ES-I3 (cell line): ENCODE measurements around the gene PLA2G4E.

Source experiments
- H3K36me3 ChIP-seq: 2 replicates; pipeline ENCODE4 v1.6.1; 2013; ENCODE audit warnings: mild to moderate bottlenecking, low read length, control low read depth, moderate library complexity; ENCODE audit not compliant: insufficient read depth
- H3K4me1 ChIP-seq: 2 replicates; pipeline ENCODE4 v1.6.1; 2013; ENCODE audit warnings: mild to moderate bottlenecking, control low read depth, low read length; ENCODE audit not compliant: insufficient read depth
- H3K9ac ChIP-seq: 2 replicates; pipeline ENCODE4 v1.6.1; 2013; ENCODE audit warnings: low read depth, mild to moderate bottlenecking, low read length, moderate library complexity
- H3K9me3 ChIP-seq: 2 replicates; pipeline ENCODE4 v1.6.1; 2013; ENCODE audit warnings: mild to moderate bottlenecking, low read length, moderate library complexity; ENCODE audit not compliant: control insufficient read depth, insufficient read depth

PLA2G4E gene

GRCh38 chr15:42042602-42043400 lies 22.0 kb upstream of the PLA2G4E start:
- no peaks in the 10 kb centered on the region for H3K36me3 ChIP-seq
- H3K9ac ChIP-seq, result no peak overlapping the region
- H3K9me3 ChIP-seq, result no peaks in the 10 kb centered on the region
- H3K4me1 ChIP-seq, result no peaks in the 10 kb centered on the region

- Histone ChIP-seq H3K36me3 (no peaks in the 10 kb centered on the region), H3K9me3 (no peaks in the 10 kb centered on the region), H3K9ac (no peak overlapping the region), H3K4me1 (peaks cover 12% of the 10 kb centered on the region)
Observed at GRCh38 chr15:42038401-42038800, 17.6 kb upstream of the PLA2G4E start.

- Histone ChIP-seq H3K4me1 (peaks cover 12% of the 10 kb centered on the region), H3K36me3 (no peaks in the 10 kb centered on the region), H3K9me3 (no peaks in the 10 kb centered on the region), H3K9ac (no peak overlapping the region)
Observed at GRCh38 chr15:42037656-42038055, 16.8 kb upstream of the PLA2G4E start.

DNA sequence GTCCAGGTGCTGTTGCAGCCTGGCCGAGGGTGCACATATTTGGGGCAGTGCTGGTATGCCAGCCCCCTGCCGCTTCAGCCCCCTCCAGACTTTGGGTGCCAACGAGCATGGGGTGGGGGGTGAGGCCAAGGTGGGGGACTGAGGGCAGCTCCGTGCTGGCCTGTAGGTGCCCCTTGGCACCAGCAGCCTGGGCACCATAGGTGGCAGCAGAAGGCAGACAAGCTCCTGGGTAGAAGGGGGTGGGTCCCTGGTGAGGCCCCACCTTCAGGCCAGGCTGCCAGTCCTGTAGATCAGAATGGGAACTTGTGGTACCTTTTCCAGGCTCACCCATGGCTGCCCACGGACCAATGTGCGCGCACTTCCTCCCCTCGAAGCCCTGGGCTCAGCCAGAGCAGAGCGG lies 16.1 kb upstream of the PLA2G4E start:
- no peak overlapping the region for H3K9ac ChIP-seq
- no peaks in the 10 kb centered on the region for H3K9me3 ChIP-seq
- peaks cover 12% of the 10 kb centered on the region for H3K4me1 ChIP-seq
- no peaks in the 10 kb centered on the region for H3K36me3 ChIP-seq

DNA sequence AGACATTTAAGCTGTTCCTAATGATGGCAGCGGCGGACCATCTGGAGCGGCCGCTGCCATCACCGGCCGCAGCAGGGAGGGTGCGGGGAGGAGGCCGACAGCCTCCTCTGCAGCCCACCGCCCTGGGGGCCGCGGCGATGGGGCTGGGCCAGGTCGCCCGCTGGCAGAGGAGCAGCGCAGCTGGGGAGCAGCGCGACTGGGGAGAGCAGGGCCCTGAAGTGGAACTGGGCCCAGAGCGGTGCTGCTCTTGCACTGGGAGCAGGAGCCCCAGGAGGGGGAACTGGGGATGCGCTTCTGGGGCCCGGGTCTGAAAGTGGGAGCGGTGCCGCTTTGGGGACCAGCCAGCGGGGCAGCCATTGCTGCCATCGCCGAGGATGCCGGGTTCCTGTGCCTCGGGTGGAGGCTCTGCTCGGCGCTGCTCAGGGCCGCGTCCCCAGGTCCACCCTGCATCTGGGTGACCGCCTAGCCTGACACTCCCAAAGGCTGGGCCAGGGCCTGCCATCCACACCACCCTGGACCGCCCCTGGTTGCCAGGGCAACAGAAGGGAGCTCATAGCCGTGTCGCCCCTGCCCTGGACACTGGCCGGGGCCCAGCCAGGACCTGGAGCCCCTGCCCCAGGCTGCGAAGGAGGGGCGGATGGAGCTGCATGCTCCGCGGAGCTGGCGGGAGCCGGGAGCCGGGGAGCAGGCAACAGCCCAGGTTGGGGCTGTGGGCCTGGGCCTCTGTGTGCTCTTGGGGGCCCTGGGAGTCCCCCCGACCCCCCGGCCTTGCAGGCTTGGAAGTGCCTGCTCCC lies 15.5 kb upstream of the PLA2G4E start:
- Histone ChIP-seq H3K36me3 (no peaks in the 10 kb centered on the region), H3K9ac (no peak overlapping the region), H3K9me3 (0 out of 2 replicates have a peak, but pooled peaks cover 3% of the 10 kb centered on the region), H3K4me1 (peaks cover 12% of the 10 kb centered on the region)

DNA sequence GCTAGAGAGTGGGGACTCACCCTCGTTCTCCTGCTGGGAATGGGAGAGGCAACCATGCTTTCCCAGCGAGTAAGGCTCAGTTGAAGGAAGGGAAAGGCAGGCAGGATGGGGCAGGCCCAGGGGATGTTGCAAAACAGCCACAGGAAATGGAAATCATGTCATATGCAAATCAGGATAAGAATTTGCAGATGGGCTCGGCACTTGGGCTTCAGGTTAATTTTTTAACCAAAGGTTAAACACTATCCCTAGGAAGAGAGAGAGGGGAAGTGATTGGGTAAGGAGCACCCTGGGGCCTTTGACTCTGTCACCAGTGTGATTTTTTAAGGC lies 14.6 kb upstream of the PLA2G4E start:
- Histone ChIP-seq H3K9ac (no peak overlapping the region), H3K36me3 (no peaks in the 10 kb centered on the region), H3K4me1 (peaks cover 12% of the 10 kb centered on the region), H3K9me3 (0 out of 2 replicates have a peak, but pooled peaks cover 3% of the 10 kb centered on the region)

- H3K36me3 ChIP-seq, result no peaks in the 10 kb centered on the region
- peaks cover 12% of the 10 kb centered on the region for H3K4me1 ChIP-seq
- H3K9me3 ChIP-seq, result 0 out of 2 replicates have a peak, but pooled peaks cover 3% of the 10 kb centered on the region
- H3K9ac ChIP-seq, result no peak overlapping the region
Observed at GRCh38 chr15:42034628-42035434, 14.0 kb upstream of the PLA2G4E start.

- H3K4me1 ChIP-seq, result peaks cover 12% of the 10 kb centered on the region
- 0 out of 2 replicates have a peak, but pooled peaks cover 3% of the 10 kb centered on the region for H3K9me3 ChIP-seq
- no peak overlapping the region for H3K9ac ChIP-seq
- no peaks in the 10 kb centered on the region for H3K36me3 ChIP-seq
Observed at GRCh38 chr15:42033214-42033873, 12.5 kb upstream of the PLA2G4E start.

DNA sequence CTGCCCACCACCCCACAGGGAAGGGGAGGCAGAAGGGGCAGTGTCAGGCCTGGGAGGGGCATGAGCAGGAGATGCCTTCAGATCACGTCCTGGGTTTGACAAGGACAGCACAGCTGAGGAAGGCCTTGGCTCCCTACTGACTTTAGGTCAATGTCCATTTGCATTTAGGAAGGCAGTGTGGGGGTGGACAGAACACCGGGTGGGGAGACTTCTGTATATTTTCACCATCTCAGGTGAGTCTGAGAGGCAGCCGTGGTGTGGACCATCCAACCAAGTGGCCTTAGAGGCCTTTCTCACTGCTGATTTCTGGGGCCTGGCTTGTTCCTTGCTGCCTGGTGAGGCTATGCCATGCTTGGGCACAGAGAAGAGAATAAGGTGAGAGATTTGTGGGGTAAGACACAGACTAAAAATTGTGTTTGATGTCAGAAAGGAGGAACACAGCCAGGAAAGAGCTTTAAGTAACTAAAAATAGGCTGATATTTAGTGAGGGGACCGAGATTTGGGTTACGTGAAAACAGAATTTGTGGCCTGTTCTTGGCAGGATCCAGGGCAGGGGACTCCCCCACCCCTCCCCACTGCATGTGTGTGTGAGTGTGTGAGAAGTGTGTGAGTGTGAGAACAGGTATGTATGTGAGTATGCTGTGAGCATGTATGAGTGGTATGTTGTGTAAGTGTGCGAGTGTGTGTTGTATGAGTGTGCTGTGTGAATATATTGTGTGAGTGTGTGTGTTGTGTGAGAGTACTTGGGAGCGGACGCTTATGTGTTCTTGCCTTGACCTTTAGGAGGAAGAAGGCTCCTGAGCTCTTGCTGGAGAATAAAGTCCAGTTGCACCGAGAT lies 11.8 kb upstream of the PLA2G4E start:
- H3K9me3 ChIP-seq, result 0 out of 2 replicates have a peak, but pooled peaks cover 3% of the 10 kb centered on the region
- H3K9ac ChIP-seq, result no peak overlapping the region
- H3K4me1 ChIP-seq, result peaks cover 12% of the 10 kb centered on the region
- no peaks in the 10 kb centered on the region for H3K36me3 ChIP-seq

DNA sequence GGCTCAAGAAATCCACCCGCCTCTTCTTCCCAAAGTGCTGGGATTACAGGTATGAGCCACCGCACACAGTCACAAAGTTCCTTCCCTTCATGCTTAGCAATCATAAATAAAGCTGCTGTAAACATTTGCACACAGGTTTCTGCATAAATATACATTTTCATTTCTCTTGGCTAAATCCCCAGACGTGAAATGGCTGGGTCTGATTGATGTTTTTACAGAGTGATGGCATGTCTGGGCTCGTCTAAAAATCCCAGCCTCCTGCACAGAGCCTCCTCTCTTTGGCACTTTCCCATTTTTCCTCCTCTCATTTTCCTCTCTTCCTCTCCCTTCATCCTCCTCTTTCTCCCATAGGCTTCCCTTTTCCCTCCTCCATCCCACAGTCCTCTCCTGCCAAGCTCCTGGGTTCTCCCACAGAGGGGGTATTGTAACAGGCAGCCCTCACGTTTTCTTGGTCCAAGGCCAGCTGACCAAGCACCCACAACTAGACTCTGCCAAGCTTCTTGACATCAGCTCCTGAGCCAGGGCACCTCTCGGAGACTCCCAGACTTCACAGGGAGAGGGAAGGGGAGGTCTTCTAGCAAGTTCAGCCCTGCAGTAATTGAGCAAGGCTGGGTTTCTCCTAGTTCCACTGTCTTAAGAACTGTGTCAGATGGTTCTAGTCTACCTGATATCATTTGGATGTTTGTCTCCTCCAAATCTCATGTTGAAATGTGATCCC lies 10.5 kb upstream of the PLA2G4E start:
- Histone ChIP-seq H3K4me1 (peaks cover 12% of the 10 kb centered on the region), H3K36me3 (no peaks in the 10 kb centered on the region), H3K9ac (no peak overlapping the region), H3K9me3 (0 out of 2 replicates have a peak, but pooled peaks cover 3% of the 10 kb centered on the region)

DNA sequence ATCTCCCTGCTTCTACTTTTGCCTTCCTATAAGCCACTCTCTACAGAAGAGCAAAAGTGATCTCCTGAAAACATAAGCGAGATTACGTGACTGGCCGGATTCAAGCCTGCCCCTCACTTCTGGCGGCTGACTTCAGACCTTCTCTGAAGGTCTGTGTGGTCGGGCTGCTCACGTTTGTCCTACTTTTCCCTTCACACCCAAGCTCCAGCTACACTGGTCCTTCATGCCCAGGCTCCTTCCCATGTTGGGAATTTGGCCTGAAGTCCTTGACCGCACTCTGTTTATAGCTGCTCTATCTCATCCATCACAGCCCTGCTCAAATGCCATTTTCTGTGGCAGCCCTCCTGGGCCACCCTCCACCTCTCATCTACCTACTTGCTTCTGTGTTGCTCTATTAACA lies 6.7 kb upstream of the PLA2G4E start:
- H3K36me3 ChIP-seq, result no peaks in the 10 kb centered on the region
- H3K9me3 ChIP-seq, result peaks cover 9% of the 10 kb centered on the region
- H3K4me1 ChIP-seq, result no peaks in the 10 kb centered on the region
- no peak overlapping the region for H3K9ac ChIP-seq

DNA sequence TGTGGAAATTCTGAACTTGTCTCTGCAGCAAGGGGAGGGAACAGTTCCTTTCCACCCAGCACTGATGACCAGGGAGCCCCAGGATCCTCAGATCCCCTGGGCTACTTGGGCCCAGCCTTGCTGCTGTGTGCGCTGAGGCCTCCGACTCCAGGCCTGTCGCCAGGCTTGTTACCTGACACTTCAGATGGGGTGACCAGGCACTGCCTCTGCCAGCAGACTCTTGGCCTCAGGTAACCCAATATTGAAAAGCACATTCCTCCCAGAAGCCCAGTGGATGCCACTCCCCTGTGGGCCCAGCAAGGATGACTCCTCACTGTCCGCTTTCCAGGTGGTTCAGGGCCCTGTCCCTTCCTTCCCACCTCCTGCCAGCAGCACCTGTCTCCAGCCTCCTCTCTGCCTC lies 3.5 kb upstream of the PLA2G4E start:
- H3K9me3 ChIP-seq, result peaks cover 9% of the 10 kb centered on the region
- no peak overlapping the region for H3K9ac ChIP-seq
- H3K36me3 ChIP-seq, result no peaks in the 10 kb centered on the region
- H3K4me1 ChIP-seq, result no peaks in the 10 kb centered on the region

DNA sequence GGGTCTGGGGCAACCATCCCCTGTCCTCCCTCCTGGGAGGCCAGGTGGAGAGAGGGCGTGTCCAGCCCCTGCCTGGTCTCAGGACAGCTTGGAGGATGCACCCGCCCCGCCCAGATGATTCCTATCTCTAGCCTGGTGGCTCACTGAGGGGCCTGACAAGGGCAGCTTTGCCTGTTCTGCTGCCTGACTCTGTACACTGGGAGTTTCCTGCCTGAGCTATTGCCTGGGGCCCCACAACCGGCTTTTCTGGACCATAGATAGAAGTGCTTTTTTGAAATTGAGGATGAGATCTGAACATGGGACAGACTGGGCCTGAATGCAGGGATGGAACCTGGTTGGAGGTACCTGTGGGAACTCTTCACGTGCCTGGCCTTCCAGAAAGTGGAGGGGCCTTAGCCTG lies 751 bp upstream of the PLA2G4E start:
- no peaks in the 10 kb centered on the region for H3K4me1 ChIP-seq
- H3K9me3 ChIP-seq, result peaks cover 9% of the 10 kb centered on the region
- H3K36me3 ChIP-seq, result no peaks in the 10 kb centered on the region
- H3K9ac ChIP-seq, result no peak overlapping the region
